ENCODE data around the gene CHD1. TPM values are rescaled to one million over a fixed set of nuclear protein-coding genes. Genes with fewer than 3 reads are reported as not detected.

The CHD1 gene
- total RNA-seq, 1 donor from 2014 or later, result 21.7 TPM

GRCh38 chr5:98898743-98899142, 30.1 kb downstream of the CHD1 start:
- no peak for ATAC-seq

- no peak for ATAC-seq
Measured at GRCh38 chr5:98891591-98891990, 37.2 kb downstream of the CHD1 start.

- no peak for ATAC-seq
Measured at GRCh38 chr5:98880598-98880997, 48.2 kb downstream of the CHD1 start.

GRCh38 chr5:98880151-98880550, 48.7 kb downstream of the CHD1 start:
- ATAC-seq, result no peak

- ATAC-seq, result no peak
Measured at GRCh38 chr5:98877600-98877999, 51.2 kb downstream of the CHD1 start.

- no peak for ATAC-seq
Measured at GRCh38 chr5:98872674-98873073, 56.1 kb downstream of the CHD1 start.

- no peak for ATAC-seq
Measured at GRCh38 chr5:98865690-98866089, 63.1 kb downstream of the CHD1 start.

GRCh38 chr5:98847054-98847453, 81.8 kb downstream of the CHD1 start:
- ATAC-seq, result no peak

GRCh38 chr5:98846520-98846919, 82.3 kb downstream of the CHD1 start:
- ATAC-seq, result no peak

- no peak for ATAC-seq
Measured at GRCh38 chr5:98845878-98846277, 82.9 kb downstream of the CHD1 start.

- ATAC-seq, result no peak
Measured at GRCh38 chr5:98844865-98845264, 83.9 kb downstream of the CHD1 start.

GRCh38 chr5:98843481-98843880, 85.3 kb downstream of the CHD1 start:
- no peak for ATAC-seq

GRCh38 chr5:98840946-98841345, 87.9 kb downstream of the CHD1 start:
- no peak for ATAC-seq

- no peak for ATAC-seq
Measured at GRCh38 chr5:98839469-98840383, 89.1 kb downstream of the CHD1 start.

GRCh38 chr5:98836175-98836574, 92.6 kb downstream of the CHD1 start:
- peak; percentile 42 for ATAC-seq

GRCh38 chr5:98827588-98828284, 101.1 kb downstream of the CHD1 start:
- ATAC-seq, result no peak

- no peak for ATAC-seq
Measured at GRCh38 chr5:98827161-98827560, 101.6 kb downstream of the CHD1 start.

GRCh38 chr5:98825582-98826375, 103.0 kb downstream of the CHD1 start:
- no peak for ATAC-seq

- ATAC-seq, result no peak
Measured at GRCh38 chr5:98816582-98817222, 112.1 kb downstream of the CHD1 start.

- ATAC-seq, result no peak
Measured at GRCh38 chr5:98813755-98814154, 115.1 kb downstream of the CHD1 start.

GRCh38 chr5:98810206-98810605, 118.6 kb downstream of the CHD1 start:
- ATAC-seq, result no peak

- no peak for ATAC-seq
Measured at GRCh38 chr5:98807806-98808205, 121.0 kb downstream of the CHD1 start.

GRCh38 chr5:98805070-98805469, 123.7 kb downstream of the CHD1 start:
- no peak for ATAC-seq

Data from esophagus mucosa (tissue), 1 donor.